ENCODE data around the gene RSPO3.
A peak's percentile ranks its signal among the peaks of the same experiment; 100 is the strongest.
"Not testable (repeated sequence)": the region's sequence is repeated elsewhere in the genome, so short reads cannot be mapped to it uniquely, and the experiment has no call there.

The RSPO3 gene

DNA sequence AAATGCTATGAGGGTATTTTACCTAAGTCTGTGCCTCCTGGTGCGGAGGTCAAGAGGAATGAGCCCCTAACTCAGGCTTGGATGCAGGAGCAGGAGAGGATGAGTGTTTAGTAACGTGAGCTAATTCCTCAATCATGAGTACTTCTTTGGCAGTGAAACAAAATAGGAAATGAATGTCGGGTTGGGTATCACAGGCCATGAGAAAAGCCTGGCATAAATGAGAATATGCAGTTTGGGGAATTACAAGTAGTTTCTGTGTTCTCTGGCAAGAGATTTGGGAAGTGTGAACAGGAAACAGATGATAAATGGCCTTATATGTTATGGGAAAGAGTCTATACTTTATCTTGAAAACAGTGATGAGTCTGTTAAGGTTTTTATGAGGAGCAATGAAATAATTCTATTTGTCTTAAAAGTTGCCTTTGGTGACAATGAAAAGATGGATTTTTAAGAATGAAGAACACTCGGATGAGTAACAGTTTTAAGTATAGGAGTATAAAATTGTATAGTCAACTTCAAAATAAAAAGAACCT, 89.2 kb downstream of the RSPO3 start:
- DNase-seq = peak; percentile 66

DNA sequence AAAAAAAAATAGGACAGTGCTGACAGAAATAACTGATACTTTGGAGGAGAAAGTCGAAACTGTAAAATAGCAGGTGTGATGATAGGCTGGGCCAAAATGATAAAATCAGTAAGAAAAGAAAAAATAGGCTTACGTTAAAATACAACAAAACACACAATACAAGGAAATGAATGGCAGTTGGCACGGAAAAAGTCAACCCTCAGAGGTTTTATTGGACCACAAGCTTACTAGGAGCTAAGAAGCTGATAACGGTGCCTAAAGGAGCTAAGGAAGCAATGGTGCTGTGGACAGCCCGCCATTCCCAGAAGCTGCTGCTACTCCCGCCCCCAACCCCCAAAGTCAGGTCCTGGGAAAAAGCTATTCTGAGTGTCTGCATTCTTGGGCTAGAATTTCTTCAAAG, 92.3 kb downstream of the RSPO3 start:
- no peak for DNase-seq

DNA sequence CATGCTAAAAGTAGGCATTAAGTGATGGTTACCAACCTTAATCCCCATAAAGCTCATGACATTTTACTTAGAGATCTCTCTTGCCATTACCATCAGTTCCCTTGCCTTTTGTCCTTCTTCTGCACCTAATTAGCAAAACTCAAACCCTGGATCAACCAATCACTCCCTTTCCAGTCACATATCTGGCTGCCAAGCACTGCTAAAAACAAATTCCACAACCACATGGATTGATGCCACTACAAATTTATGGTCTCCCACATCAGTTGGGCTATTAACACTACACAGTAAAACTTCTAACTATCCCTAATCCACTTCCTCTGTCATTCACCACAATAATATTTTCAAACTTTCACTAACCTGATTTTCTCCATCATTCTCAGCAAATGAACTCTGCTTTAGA, 93.9 kb downstream of the RSPO3 start:
- DNase-seq = no peak

DNA sequence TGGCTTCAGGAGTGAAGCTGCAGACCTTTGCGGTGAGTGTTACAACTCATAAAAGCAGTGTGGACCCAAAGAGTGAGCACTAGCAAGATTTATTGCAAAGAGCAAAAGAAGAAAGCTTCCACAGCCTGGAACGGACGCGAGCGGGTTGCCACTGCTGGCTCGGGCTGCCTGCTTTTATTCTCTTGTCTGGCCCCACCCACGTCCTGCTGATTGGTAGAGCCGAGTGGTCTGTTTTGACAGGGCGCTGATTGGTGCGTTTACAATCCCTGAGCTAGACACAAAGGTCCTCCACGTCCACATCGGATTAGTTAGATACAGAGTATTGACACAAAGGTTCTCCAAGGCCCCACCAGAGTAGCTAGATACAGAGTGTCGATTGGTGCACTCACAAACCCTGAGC, 95.6 kb downstream of the RSPO3 start:
- not testable (repeated sequence) for DNase-seq

DNA sequence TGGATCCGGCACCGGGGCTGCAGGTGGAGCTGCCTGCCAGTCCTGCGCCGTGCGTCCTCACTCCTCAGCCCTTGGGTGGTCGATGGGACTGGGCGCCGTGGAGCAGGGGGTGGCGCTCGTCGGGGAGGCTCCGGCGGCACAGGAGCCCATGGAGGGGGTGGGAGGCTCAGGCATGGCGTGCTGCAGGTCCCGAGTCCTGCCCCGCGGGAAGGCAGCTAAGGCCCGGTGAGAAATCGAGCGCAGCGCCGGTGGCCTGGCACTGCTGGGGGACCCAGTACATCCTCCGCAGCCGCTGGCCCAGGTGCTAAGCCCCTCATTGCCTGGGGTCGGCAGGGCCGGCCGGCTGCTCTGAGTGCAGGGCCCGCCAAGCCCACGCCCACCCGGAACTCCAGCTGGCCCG, 96.1 kb downstream of the RSPO3 start:
- not testable (repeated sequence) for DNase-seq

DNA sequence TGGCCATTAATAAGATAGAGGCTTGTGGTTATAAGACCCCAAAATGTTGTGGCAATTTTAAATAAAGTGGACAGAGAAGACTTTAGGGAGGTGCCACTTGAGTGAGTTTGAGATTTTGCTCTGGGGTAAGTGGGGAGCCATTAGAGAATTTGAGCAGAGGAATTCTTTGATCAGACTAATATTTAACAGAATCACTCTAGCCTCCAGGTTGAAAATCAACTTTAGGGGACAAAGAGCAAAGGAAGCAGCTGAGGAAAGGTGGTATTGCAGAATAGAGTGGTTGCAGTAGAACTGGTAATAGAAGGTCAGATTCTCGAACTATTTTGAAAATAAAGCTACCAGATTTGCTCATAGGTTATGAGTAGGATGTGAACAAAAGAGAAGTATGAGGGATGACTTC, 97.5 kb downstream of the RSPO3 start:
- DNase-seq = no peak

DNA sequence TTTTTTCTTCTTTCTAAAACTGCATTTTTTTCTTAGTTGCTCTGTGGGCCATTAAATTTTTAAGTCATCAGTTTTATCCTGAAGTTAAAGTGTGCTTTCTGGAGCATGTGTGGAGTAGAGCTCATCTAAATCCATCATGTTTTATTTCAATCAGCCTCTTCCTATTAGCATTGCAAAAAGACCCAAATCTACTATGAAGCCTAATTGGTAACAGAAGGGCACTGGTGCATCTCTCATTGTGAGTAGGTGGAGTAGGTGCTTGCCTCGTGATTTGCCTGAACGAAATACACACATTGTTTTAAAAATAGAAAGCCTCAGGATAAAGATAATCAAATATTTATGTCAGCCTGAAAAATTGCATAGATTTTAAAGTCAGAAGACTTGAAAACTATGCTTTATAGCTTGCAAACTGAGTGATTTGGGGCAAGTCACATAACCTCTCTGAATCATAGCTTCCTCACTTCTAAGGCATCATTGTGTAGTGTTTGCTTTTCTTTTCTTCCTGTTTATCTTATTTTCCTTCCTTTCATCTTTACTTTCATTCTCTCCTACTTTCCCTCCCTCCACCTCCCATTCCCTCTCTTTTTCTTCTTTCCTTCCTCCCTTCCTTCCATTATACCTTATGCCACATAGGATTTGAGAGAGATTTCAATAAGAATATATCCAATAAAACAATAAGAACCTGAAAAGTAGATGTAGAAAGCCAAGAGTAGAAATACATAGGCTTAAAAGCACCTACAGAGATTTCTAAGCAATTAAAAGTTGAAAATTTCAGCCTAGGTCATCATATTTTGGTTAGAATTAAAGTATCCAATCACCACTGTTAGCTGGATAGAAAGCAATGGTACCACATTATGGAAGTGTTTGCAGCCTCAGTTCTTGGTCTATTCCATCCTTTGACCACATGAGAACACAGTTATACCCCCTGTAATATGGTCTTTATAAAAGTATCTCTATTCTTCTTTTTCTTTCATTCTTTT, 98.6 kb downstream of the RSPO3 start:
- no peak for DNase-seq

DNA sequence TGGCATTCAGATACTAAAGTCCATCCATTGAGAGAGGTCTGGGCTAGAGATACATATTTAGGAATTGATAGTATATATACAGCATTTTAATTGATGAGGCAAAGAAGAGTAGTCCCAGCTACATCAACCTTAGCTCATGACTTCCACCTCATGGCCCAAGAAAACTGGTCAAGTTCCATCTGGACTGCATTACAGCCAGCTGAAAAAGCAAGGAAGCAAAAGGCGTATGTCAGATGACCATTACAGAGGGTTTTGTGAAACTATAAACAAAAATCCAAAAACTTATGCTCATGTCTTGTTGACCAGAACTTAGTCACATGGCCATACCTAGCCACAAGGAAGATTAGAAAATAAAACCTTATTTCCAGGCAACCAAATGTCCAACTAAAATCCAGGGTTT, 101.4 kb downstream of the RSPO3 start:
- DNase-seq = no peak

DNA sequence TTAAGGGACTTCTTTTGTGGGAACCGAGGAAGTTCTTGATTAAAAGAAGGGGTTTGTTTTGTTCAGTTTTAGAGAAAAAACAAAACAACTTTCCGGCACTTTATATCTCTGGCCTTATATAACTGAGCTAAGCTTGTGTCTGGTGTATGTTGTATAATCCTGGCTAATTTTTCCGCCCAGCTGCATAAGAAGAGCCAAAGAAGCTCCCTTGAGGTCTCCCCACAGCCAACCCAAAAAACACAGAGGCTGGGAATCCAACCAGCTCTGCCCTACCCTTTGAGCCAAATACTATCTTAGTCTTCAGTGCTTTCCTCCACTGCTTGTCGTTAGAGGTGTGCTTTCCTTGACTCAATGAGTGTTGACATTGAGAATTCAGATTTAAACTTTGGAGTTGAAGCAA, 102.7 kb downstream of the RSPO3 start:
- no peak for DNase-seq

DNA sequence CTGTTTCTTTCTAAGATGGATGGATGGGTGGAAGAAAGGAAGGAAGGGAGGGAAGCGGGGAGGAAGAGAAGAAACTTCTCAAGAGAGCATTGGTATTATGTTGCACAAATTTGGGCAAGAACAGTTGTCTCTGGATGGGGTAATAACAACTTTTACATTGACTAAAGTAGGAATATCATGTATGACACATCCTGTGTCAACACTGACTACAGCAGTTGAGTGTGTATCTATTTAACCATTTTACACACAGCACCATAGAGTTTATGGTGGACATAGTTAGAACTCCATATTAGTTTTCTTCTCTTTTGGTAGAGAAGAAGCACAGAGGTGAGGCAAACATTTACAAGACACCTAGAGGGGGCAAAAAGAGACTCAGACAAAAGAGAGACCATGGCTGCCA, 103.9 kb downstream of the RSPO3 start:
- no peak for DNase-seq

DNA sequence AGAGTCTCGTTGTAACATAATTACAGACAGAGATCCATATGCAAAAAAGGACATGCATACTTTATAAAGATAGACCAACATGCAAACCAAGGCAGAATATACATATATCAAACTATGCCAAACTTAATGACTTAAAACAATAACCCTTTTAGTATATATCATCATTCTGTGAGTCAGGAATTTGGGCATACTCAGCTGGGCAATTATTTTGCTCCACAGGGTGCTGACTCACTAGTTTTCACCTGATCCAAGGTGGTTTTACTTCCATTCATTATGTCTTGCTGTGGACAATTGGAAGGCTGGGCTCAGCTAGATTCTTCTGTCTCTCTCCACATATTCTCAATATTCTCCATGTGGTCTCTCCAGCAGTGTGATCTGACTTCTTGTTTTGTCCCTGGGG, 107.0 kb downstream of the RSPO3 start:
- DNase-seq = no peak

DNA sequence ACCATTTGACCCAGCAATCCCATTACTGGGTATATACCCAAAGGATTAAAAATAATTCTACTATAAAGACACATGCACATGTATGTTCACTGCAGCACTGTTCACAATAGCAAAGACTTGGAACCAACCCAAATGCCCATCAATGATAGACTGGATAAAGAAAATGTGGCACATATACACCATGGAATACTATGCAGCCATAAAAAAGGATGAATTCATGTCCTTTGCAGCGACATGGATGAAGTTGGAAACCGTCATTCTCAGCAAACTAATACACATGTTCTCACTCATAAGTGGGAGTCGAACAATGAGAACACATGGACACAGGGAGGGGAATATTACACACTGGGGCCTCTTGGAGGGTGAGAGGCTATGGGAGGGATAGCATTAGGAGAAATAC, 115.3 kb downstream of the RSPO3 start:
- DNase-seq = not testable (repeated sequence)

DNA sequence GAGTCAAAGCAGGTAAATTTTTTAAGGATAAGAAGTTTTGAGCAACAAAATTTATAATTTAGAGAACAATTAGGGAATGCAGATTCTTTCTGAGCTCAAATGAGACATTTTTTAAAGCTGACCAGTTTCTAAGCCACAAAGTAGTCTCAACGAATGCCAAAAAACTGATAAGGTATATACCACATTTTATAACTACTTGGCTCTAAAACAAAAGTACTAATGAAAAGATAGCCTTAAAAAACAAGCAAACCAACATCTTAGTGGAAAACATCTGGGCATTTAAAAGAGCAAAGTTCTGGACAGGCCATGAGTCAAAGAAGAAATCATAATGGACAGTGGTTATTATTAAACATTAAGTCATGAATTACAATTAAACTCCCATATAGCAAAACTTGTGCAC, 125.0 kb downstream of the RSPO3 start:
- no peak for DNase-seq
